ENCODE measurements around the gene PAOX.

PAOX gene

DNA sequence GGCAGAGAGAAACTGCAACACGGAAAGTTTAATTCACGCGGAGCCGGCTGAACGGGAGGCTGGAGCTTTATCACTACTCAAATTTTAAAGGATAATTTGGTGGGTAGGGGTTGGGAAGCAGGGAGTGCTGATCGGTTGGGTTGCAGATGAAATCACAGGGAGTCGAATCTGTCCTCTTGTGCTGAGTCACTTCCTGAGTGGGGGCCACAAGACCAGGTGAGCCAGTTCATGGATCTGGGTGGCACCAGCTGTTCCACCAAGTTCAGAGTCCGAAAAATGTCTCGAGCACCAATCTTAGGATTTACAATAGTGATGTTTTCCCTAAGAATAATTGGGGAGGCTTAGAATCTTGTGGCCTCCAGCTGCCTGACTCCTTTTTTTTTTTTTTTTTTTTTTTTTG lies 35.5 kb upstream of the PAOX start:
- no peaks in the 10 kb centered on the region for H3K79me2 ChIP-seq (ENCODE audit: insufficient read depth, low read length)
- no peak overlapping the region for H3K4me2 ChIP-seq (ENCODE audit: low read depth, low read length, poor library complexity, severe bottlenecking)
- H2AFZ ChIP-seq (ENCODE audit: low read depth, low read length, severe bottlenecking): no peak overlapping the region
- TF ChIP-seq, protein P1, sequence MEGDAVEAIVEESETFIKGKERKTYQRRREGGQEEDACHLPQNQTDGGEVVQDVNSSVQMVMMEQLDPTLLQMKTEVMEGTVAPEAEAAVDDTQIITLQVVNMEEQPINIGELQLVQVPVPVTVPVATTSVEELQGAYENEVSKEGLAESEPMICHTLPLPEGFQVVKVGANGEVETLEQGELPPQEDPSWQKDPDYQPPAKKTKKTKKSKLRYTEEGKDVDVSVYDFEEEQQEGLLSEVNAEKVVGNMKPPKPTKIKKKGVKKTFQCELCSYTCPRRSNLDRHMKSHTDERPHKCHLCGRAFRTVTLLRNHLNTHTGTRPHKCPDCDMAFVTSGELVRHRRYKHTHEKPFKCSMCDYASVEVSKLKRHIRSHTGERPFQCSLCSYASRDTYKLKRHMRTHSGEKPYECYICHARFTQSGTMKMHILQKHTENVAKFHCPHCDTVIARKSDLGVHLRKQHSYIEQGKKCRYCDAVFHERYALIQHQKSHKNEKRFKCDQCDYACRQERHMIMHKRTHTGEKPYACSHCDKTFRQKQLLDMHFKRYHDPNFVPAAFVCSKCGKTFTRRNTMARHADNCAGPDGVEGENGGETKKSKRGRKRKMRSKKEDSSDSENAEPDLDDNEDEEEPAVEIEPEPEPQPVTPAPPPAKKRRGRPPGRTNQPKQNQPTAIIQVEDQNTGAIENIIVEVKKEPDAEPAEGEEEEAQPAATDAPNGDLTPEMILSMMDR (IDR thresholded peaks at IDR 0.05; ENCODE audit: insufficient read depth, low read length, poor library complexity, severe bottlenecking): no peak
- no peak for TF ChIP-seq EZH2phosphoT487 (conservative IDR thresholded peaks at IDR 0.05; ENCODE audit: low read length)
- no peaks in the 10 kb centered on the region for H3K9me2 ChIP-seq (replicated peaks; ENCODE audit: insufficient read depth, low read length)
- no peaks in the 10 kb centered on the region for H3F3A ChIP-seq (ENCODE audit: insufficient read depth)
- H3K27me3 ChIP-seq (ENCODE audit: low read length): no peaks in the 10 kb centered on the region
- no peaks in the 10 kb centered on the region for H4K20me1 ChIP-seq (ENCODE audit: low read depth, low read length)
- H3K9ac ChIP-seq (ENCODE audit: low read length): no peak overlapping the region
- H3K27ac ChIP-seq (ENCODE audit: low read depth, low read length): no peak overlapping the region
- H3K9me3 ChIP-seq (ENCODE audit: insufficient read depth, low read length): no peaks in the 10 kb centered on the region
- no peaks in the 10 kb centered on the region for H3K36me3 ChIP-seq (ENCODE audit: low read length)
- H3K4me3 ChIP-seq (ENCODE audit: insufficient read depth, low read length, poor library complexity, severe bottlenecking): no peak overlapping the region

DNA sequence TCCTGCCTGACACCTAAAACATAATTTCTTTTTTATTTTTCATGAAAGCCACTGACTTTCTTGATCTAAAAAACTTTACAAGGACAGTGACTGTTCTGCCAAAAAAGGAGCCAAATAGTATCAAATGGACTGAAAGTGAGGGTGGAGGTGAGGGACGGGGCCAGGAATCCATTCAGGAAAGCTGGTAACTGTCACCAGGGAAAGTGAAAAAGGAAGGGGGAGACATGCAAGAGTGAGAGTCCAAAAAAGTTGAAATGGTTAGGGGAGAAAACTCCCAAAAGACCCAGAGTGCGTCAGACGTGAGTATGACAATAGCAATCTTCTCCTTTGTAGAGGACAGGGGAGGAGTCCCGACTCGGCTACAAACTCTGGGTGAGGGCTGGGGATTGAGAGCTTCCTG lies 34.8 kb upstream of the PAOX start:
- no peak overlapping the region for H3K9ac ChIP-seq (ENCODE audit: low read length)
- no peaks in the 10 kb centered on the region for H3K9me2 ChIP-seq (replicated peaks; ENCODE audit: insufficient read depth, low read length)
- no peak overlapping the region for H3K4me2 ChIP-seq (ENCODE audit: low read depth, low read length, poor library complexity, severe bottlenecking)
- no peaks in the 10 kb centered on the region for H3K36me3 ChIP-seq (ENCODE audit: low read length)
- H3K4me3 ChIP-seq (ENCODE audit: insufficient read depth, low read length, poor library complexity, severe bottlenecking): no peak overlapping the region
- H2AFZ ChIP-seq (ENCODE audit: low read depth, low read length, severe bottlenecking): no peak overlapping the region
- no peaks in the 10 kb centered on the region for H3K27me3 ChIP-seq (ENCODE audit: low read length)
- H4K20me1 ChIP-seq (ENCODE audit: low read depth, low read length): no peaks in the 10 kb centered on the region
- H3K9me3 ChIP-seq (ENCODE audit: insufficient read depth, low read length): no peaks in the 10 kb centered on the region
- no peaks in the 10 kb centered on the region for H3K79me2 ChIP-seq (ENCODE audit: insufficient read depth, low read length)
- no peak overlapping the region for H3K27ac ChIP-seq (ENCODE audit: low read depth, low read length)
- H3F3A ChIP-seq (ENCODE audit: insufficient read depth): no peaks in the 10 kb centered on the region
- TF ChIP-seq EZH2phosphoT487 (conservative IDR thresholded peaks at IDR 0.05; ENCODE audit: low read length): no peak
- TF ChIP-seq, protein P1 (IDR thresholded peaks at IDR 0.05; ENCODE audit: insufficient read depth, low read length, poor library complexity, severe bottlenecking): no peak

DNA sequence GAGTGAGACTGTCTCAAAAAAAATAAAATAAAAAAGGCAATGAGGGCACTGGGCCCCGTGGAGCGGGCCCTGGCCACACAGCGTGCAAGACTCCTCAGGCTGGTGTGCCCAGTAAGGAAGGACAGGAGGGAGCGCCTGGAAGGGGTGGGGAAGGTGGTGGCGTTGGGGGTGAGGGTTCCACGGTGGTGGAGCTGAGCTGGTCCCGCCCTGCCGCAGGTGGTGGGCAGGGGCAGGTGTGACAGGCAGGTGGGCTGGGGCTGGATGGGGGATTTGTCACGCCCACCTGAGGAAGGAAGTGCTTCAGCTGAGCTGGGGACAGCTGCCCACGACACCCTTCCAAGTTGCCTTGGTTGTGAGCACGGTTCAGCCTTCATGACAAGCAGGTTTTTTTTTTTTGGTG lies 32.6 kb upstream of the PAOX start:
- Histone ChIP-seq H4K20me1 (ENCODE audit: low read depth, low read length) (no peaks in the 10 kb centered on the region), H3K9me2 (replicated peaks; ENCODE audit: insufficient read depth, low read length) (no peaks in the 10 kb centered on the region), H3K27me3 (ENCODE audit: low read length) (no peaks in the 10 kb centered on the region), H3K36me3 (ENCODE audit: low read length) (no peaks in the 10 kb centered on the region), H3K4me2 (ENCODE audit: low read depth, low read length, poor library complexity, severe bottlenecking) (no peak overlapping the region), H2AFZ (ENCODE audit: low read depth, low read length, severe bottlenecking) (no peak overlapping the region), H3K4me3 (ENCODE audit: insufficient read depth, low read length, poor library complexity, severe bottlenecking) (no peak overlapping the region), H3K27ac (ENCODE audit: low read depth, low read length) (no peak overlapping the region), H3K79me2 (ENCODE audit: insufficient read depth, low read length) (no peaks in the 10 kb centered on the region), H3K9me3 (ENCODE audit: insufficient read depth, low read length) (no peaks in the 10 kb centered on the region), H3F3A (ENCODE audit: insufficient read depth) (no peaks in the 10 kb centered on the region), H3K9ac (ENCODE audit: low read length) (no peak overlapping the region)
- TF ChIP-seq EZH2phosphoT487 (conservative IDR thresholded peaks at IDR 0.05; ENCODE audit: low read length): no peak
- TF ChIP-seq, protein P1 (IDR thresholded peaks at IDR 0.05; ENCODE audit: insufficient read depth, low read length, poor library complexity, severe bottlenecking): no peak
